Heart right ventricle (tissue), 16 donors: ENCODE measurements around the gene APOL3. TPM values are rescaled to one million over a fixed set of nuclear protein-coding genes. Genes with fewer than 3 reads are reported as not detected.
"Not testable (repeated sequence)": the region's sequence is repeated elsewhere in the genome, so short reads cannot be mapped to it uniquely, and the experiment has no call there.

ENCODE experiments used
- ATAC-seq, 8 donors: fragments of 200-7000 bp; cut with Tn5 transposase; one replicate each; pipeline ENCODE4 v1.9.1; 2020; ENCODE audit warnings: mild to moderate bottlenecking in 8 of 8, moderate library complexity in 8 of 8, moderate number of reproducible peaks in 1 of 8
- DNase-seq, 2 donors: peaks; one replicate each; pipeline ENCODE4 v3.0.0-alpha.2; 2020
- H3K27ac ChIP-seq, 10 donors: fragments of 200-600 bp; sonication (generic) in 2 of 10; one replicate each; pipeline versions ENCODE4 v1.5.0 to v1.8.0; 2020 to 2022; ENCODE audit warnings: mild to moderate bottlenecking in 3 of 10
- H3K27me3 ChIP-seq, 7 donors: fragments of 200-600 bp; one replicate each; pipeline ENCODE4 v1.8.0; 2021 to 2022; ENCODE audit warnings: mild to moderate bottlenecking in 2 of 7
- H3K36me3 ChIP-seq, 9 donors: fragments of 200-600 bp; sonication (generic) in 1 of 9; one replicate each; pipeline versions ENCODE4 v1.5.0 to v1.8.0; 2020 to 2022; ENCODE audit warnings: mild to moderate bottlenecking in 2 of 9
- H3K4me1 ChIP-seq, 9 donors: fragments of 200-600 bp; sonication (generic) in 1 of 9; one replicate each; pipeline versions ENCODE4 v1.5.0 to v1.8.0; 2020 to 2022; ENCODE audit warnings: mild to moderate bottlenecking in 4 of 9
- H3K4me3 ChIP-seq, 10 donors: fragments of 200-600 bp; sonication (generic) in 2 of 10; one replicate each; pipeline versions ENCODE4 v1.5.0 to v1.8.0; 2020 to 2022; ENCODE audit warnings: mild to moderate bottlenecking in 7 of 10, moderate library complexity in 2 of 10
- H3K9me3 ChIP-seq, 11 donors: fragments of 200-600 bp in 10 of 11; sonication (generic) in 2 of 11; one replicate each; pipeline versions ENCODE4 v1.5.0 to v1.8.0; 2013 to 2022; ENCODE audit warnings: mild to moderate bottlenecking in 2 of 11, control low read depth in 1 of 11, moderate library complexity in 1 of 11
- WGBS, 2 donors: extraction: QIAGEN DNeasy Blood & Tissue Kit; methylation state at CpG; one replicate each; pipeline ENCODE4 v1.1.7; 2013; ENCODE audit warnings: inconsistent platforms in 1 of 2; 5-methylcytosine and 5-hydroxymethylcytosine counted together
- intact Hi-C, 10 donors: fragments of 100-400 bp; cut with DNase I; formaldehyde crosslinking; loops; one replicate each; pipeline versions ENCODE4 v1.11.1 to v1.14.2; 2022
- polyA plus RNA-seq, 2 donors: library from polyadenylated mRNA; stranded (reverse); fragments of 200-250 nt; gene quantifications; one replicate each; pipeline ENCODE4 v1.2.3, GENCODE V29; 2013
- total RNA-seq, 10 donors: library from RNA; stranded (reverse); fragmentation: NEBNext Ultra II Directional in 3 of 10; extraction: Animal tissue kit (Norgen Biotek cat#: 25700) in 3 of 10; gene quantifications; one replicate each; pipeline versions ENCODE4 v1.2.1 to v1.2.4, GENCODE V29; 2021 to 2023
- TF ChIP-seq, protein P1 (sequence below), 9 donors: fragments of 200-600 bp; sonication (generic) in 2 of 9; IDR thresholded peaks; one replicate each; pipeline versions ENCODE4 v1.5.0 to v1.8.0; 2021 to 2022; ENCODE audit warnings: antibody characterized with exemption in 9 of 9, mild to moderate bottlenecking in 5 of 9, moderate library complexity in 1 of 9
- donor health status: Arrhythmogenic right ventricular cardiomyopathy.
- donor health status: ischemic (EF 13 %, LVEDD 7.1; RV severe dilation, severe dysfunction).
- donor health status: healthy with polysubstance abuse.
- donor health status: DM: no; HTN: yes; CAD: no.
- donor health status: DM: no; HTN: no; CAD: no.
- donor health status: ischemic (EF 25% LVEDD 6.9; RV normal size, moderate dysfunction).
- donor health status: ischemic (EF 25% LVEDD 5.7; RV mildly dilated, moderate dysfunction).
- donor health status: healthy.
- donor health status: DM: yes; HTN: yes; CAD: no.
- donor health status: Ischemic cardiomyopathy.
- donor health status: ischemic (EF 35%, LVEDD 5.7; RV mildly dilated, moderate dysfunction).
- donor health status: nonischemic (EF 11% LVEDD 7.7; RV severe dilation, severe dysfunction).
- donor health status: DM: yes; HTN: yes; CAD: no.
- donor health status: PGD.
- donor health status: ischemic (EF 29% LVEDD 5.4; RV normal size, mild dysfunction).
- donor health status: nonischemic (EF 23%, LVEDD 6.1; RV moderate dilation, normal function).

The APOL3 gene
- total and polyA plus RNA-seq, 12 donors, result 17.1 to 65.9 (median 24.6) TPM

DNA sequence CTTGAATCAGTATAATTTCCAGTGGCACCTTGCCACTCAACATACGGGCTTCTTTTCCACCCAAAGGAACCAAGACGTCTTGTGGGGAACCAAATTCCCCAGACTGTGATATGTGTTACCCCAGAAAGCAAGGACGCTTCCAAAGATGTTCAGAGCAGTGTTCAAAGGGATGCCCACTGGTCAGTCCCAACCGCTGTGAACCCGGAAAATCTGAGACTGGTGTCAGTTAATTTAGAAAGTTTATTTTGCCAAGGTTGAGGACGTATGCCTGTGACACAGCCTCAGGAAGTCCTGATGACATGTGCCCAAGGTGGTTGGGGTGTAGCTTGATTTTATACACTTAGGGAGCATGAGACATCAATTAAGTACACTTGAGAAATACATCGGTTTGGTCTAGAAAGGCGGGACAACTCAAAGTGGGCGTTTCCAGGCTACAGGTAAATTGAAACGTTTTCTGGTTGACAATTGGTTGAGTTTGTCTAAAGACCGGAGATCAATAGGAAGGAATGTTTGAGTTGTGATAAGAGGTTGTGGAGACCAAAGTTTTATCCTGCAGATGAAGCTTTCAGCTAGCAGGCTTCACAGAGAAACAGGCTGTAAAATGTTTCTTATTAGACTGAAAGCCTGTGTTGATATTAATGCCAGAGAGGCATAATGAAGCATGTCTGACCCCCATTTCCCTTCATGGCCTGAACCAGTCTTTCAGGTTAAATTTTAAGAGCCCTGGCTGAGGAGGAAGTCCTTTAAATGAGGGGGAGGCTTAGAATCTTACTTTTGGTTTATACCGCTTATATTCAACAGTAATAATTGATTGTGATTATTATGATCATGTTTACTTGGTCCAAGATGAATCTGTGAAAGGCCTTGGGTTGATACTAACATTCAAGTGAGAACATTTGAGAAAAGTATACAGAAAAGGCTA, 6.8 kb downstream of the APOL3 start:
- Histone ChIP-seq H3K27me3 (no peaks in the 10 kb centered on the region), H3K36me3 (peaks cover 0 to 34% (median 5%) of the 10 kb centered on the region in 9 donors), H3K4me1 (peaks cover 15 to 99% (median 86%) of the 10 kb centered on the region in 9 donors), H3K4me3 (no peak overlapping the region), H3K9me3 (no peaks in the 10 kb centered on the region), H3K27ac (peak overlapping the region in 9 of 10 donors; percentile 88 to 95 (median 94))
- DNase-seq, result no peak
- intact Hi-C loops, result loop anchor here in 1 of 10 donors (10.0 kb wide), 1 partner anchor 331 kb away; the partner anchor contains the start of gene TXN2
- WGBS, 2 donors, result 71 to 81% methylated on average over 12 of the region's 12 CpGs
- TF ChIP-seq, protein P1, sequence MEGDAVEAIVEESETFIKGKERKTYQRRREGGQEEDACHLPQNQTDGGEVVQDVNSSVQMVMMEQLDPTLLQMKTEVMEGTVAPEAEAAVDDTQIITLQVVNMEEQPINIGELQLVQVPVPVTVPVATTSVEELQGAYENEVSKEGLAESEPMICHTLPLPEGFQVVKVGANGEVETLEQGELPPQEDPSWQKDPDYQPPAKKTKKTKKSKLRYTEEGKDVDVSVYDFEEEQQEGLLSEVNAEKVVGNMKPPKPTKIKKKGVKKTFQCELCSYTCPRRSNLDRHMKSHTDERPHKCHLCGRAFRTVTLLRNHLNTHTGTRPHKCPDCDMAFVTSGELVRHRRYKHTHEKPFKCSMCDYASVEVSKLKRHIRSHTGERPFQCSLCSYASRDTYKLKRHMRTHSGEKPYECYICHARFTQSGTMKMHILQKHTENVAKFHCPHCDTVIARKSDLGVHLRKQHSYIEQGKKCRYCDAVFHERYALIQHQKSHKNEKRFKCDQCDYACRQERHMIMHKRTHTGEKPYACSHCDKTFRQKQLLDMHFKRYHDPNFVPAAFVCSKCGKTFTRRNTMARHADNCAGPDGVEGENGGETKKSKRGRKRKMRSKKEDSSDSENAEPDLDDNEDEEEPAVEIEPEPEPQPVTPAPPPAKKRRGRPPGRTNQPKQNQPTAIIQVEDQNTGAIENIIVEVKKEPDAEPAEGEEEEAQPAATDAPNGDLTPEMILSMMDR (IDR thresholded peaks at IDR 0.05), result no peak
- no peak for ATAC-seq

DNA sequence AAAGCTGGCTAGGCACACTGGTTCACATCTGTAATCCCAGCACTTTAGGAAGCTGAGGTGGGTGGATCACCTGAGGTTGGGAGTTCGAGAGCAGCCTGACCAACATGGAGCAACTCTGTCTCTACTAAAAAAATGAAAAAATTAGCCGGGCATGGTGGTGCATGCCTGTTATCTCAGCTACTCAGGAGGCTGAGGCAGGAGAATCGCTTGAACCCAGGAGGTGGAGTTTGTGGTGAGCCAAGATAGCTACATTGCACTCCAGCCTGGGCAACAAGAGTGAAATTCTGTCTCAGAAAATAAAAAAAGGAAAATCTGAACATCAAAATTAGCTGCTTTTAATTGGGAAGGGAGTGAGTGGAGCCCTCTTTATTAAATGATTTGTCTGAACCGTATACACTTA, 7.7 kb downstream of the APOL3 start:
- WGBS, 2 donors, result 82 to 93% methylated on average over 4 of the region's 4 CpGs
- Histone ChIP-seq H3K4me1 (peaks cover 15 to 99% (median 86%) of the 10 kb centered on the region in 9 donors), H3K36me3 (peaks cover 0 to 43% (median 9%) of the 10 kb centered on the region in 9 donors), H3K27ac (peak overlapping the region in 6 of 10 donors; percentile 18 to 95 (median 91))
- not testable (repeated sequence) for DNase-seq, H3K4me3 ChIP-seq, H3K27me3 ChIP-seq, ATAC-seq, H3K9me3 ChIP-seq
- intact Hi-C loops, result loop anchor here in 1 of 10 donors (10.0 kb wide), 1 partner anchor 332 kb away; the partner anchor contains the start of gene TXN2

- TF ChIP-seq, protein P1 (IDR thresholded peaks at IDR 0.05), result no peak
- no peak for DNase-seq
- Histone ChIP-seq H3K27me3 (no peaks in the 10 kb centered on the region), H3K27ac (peak overlapping the region in 8 of 10 donors; percentile 2 to 94 (median 54)), H3K4me1 (peaks cover 13 to 99% (median 86%) of the 10 kb centered on the region in 9 donors), H3K9me3 (no peaks in the 10 kb centered on the region), H3K4me3 (no peak overlapping the region), H3K36me3 (peaks cover 0 to 50% (median 9%) of the 10 kb centered on the region in 9 donors)
- no peak for ATAC-seq
- 86 to 89% methylated on average over 3 of the region's 3 CpGs for WGBS, 2 donors
- intact Hi-C loops, result loop anchor here in 1 of 10 donors (10.0 kb wide), 1 partner anchor 333 kb away; the partner anchor contains the start of gene TXN2
These were observed 8.5 kb downstream of the APOL3 start for GRCh38 chr22:36152088-36152487.

DNA sequence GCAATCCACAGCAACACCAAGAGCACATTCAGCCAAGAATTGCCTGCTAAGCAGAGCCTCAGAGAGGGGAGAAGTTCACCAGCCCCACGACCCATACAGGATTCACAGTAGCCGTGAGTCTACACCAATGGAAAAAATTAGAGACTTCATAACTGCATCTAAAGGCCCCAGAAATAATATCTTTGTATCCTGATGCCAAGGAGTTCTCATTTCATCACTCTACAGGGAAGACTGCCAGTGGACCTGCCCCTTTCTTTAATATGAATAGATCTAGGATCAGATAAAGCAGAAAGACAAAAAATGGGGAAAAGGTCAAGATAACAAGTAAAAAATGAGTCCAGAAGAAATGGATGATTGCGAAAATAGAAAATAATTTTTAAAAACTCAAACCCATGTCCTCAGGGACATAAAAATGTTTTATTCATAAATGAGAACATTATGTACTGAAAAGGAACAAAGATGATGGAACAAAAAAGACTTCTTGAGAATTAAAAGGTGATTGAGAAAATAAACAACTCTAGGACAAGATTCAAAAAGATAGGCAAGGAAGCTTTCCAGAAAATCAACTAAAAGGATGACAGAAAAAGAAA, 9.5 kb downstream of the APOL3 start:
- intact Hi-C loops, result loop anchor here in 1 of 10 donors (10.0 kb wide), 1 partner anchor 334 kb away; the partner anchor contains the start of gene TXN2
- H3K27me3 ChIP-seq, result no peaks in the 10 kb centered on the region
- peak in 1 of 8 donors; percentile 32 for ATAC-seq
- 52 to 63% methylated on average over 3 of the region's 3 CpGs for WGBS, 2 donors
- TF ChIP-seq, protein P1 (IDR thresholded peaks at IDR 0.05), result no peak
- H3K27ac ChIP-seq, result peak overlapping the region in 9 of 10 donors; percentile 2 to 94 (median 52)
- H3K4me3 ChIP-seq, result no peak overlapping the region
- no peaks in the 10 kb centered on the region for H3K9me3 ChIP-seq
- H3K36me3 ChIP-seq, result peaks cover 0 to 60% (median 11%) of the 10 kb centered on the region in 9 donors
- no peak for DNase-seq
- H3K4me1 ChIP-seq, result peaks cover 13 to 100% (median 86%) of the 10 kb centered on the region in 9 donors
